HepG2 (cell line): ENCODE results near the gene GNG5.

Experiments
- ARNTL ChIP-seq: sonication (generic); formaldehyde crosslinking; IDR thresholded peaks from 2 replicates; pipeline ENCODE4 v1.4.0; 2020; ENCODE audit warnings: mild to moderate bottlenecking, missing genetic modification reagents
- BRD4 ChIP-seq: sonication (generic); formaldehyde crosslinking; IDR thresholded peaks from 2 replicates; pipeline ENCODE4 v1.4.0; 2020; ENCODE audit warnings: missing genetic modification reagents
- DNMT3B ChIP-seq: conservative IDR thresholded peaks from 2 replicates; pipeline ENCODE4 v1.6.1; 2016; ENCODE audit warnings: missing biosample characterization, control low read depth
- NONO ChIP-seq, 2 experiments: fragments of 450-650 bp in 1 of 2; sonication (generic) in 1 of 2; formaldehyde crosslinking in 1 of 2; IDR thresholded peaks in 1 of 2; conservative IDR thresholded peaks in 1 of 2; 2 replicates each; pipeline versions ENCODE4 v1.6.1 to v1.8.0; 2017 to 2022; ENCODE audit warnings: mild to moderate bottlenecking in 1 of 2, missing genetic modification reagents in 1 of 2, moderate library complexity in 1 of 2
- NR1H2 ChIP-seq: sonication (generic); formaldehyde crosslinking; IDR thresholded peaks from 2 replicates; pipeline ENCODE4 v1.8.1; 2022; ENCODE audit warnings: low read depth, missing genetic modification reagents, borderline replicate concordance
- ZFP36 ChIP-seq: fragments of 150-350 bp; IDR thresholded peaks from 2 replicates; pipeline ENCODE4 v1.6.1; 2018; ENCODE audit warnings: borderline replicate concordance, low read length, low read depth; ENCODE audit not compliant: partially characterized antibody
- TF ChIP-seq, protein P1 (sequence below): sonication (generic); formaldehyde crosslinking; IDR thresholded peaks from 2 replicates; pipeline ENCODE4 v1.5.0; 2020; ENCODE audit warnings: mild to moderate bottlenecking, missing genetic modification reagents, moderate library complexity
- TF ChIP-seq, protein P2 (sequence below): sonication (generic); formaldehyde crosslinking; IDR thresholded peaks from 2 replicates; pipeline ENCODE4 v1.4.0; 2020; ENCODE audit warnings: low read depth, missing genetic modification reagents

DNA sequence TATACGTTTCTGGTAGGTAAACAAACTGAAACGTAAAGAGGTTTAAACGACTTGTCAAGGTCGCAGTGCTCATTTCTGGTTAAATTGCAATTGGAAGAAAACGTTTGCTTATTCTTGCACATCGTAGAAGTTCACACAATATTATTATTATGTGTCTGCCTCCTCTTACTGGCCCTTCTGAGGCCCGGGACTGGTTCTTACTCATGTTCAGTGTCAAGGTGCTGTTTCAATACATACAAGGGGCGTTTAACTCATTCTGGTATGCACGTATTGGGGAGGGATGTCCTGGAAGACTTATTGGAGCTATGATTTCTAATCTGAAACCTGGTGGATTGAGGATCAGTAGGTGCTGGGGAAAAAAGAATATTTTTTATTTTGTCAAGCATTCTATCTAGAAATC, 26.4 kb downstream of the GNG5 start:
- TF ChIP-seq ARNTL (CRISPR knock-in tag) (no peak), NR1H2 (CRISPR knock-in tag) (no peak), ZFP36 (no peak), BRD4 (no peak), NONO (IDR thresholded peaks at IDR 0.05) (no peak), NONO (CRISPR knock-in tag; conservative IDR thresholded peaks at IDR 0.05) (no peak), DNMT3B (CRISPR knock-in tag) (no peak)
- TF ChIP-seq, protein P1, sequence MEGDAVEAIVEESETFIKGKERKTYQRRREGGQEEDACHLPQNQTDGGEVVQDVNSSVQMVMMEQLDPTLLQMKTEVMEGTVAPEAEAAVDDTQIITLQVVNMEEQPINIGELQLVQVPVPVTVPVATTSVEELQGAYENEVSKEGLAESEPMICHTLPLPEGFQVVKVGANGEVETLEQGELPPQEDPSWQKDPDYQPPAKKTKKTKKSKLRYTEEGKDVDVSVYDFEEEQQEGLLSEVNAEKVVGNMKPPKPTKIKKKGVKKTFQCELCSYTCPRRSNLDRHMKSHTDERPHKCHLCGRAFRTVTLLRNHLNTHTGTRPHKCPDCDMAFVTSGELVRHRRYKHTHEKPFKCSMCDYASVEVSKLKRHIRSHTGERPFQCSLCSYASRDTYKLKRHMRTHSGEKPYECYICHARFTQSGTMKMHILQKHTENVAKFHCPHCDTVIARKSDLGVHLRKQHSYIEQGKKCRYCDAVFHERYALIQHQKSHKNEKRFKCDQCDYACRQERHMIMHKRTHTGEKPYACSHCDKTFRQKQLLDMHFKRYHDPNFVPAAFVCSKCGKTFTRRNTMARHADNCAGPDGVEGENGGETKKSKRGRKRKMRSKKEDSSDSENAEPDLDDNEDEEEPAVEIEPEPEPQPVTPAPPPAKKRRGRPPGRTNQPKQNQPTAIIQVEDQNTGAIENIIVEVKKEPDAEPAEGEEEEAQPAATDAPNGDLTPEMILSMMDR (CRISPR knock-in tag): no peak
- TF ChIP-seq, protein P2, sequence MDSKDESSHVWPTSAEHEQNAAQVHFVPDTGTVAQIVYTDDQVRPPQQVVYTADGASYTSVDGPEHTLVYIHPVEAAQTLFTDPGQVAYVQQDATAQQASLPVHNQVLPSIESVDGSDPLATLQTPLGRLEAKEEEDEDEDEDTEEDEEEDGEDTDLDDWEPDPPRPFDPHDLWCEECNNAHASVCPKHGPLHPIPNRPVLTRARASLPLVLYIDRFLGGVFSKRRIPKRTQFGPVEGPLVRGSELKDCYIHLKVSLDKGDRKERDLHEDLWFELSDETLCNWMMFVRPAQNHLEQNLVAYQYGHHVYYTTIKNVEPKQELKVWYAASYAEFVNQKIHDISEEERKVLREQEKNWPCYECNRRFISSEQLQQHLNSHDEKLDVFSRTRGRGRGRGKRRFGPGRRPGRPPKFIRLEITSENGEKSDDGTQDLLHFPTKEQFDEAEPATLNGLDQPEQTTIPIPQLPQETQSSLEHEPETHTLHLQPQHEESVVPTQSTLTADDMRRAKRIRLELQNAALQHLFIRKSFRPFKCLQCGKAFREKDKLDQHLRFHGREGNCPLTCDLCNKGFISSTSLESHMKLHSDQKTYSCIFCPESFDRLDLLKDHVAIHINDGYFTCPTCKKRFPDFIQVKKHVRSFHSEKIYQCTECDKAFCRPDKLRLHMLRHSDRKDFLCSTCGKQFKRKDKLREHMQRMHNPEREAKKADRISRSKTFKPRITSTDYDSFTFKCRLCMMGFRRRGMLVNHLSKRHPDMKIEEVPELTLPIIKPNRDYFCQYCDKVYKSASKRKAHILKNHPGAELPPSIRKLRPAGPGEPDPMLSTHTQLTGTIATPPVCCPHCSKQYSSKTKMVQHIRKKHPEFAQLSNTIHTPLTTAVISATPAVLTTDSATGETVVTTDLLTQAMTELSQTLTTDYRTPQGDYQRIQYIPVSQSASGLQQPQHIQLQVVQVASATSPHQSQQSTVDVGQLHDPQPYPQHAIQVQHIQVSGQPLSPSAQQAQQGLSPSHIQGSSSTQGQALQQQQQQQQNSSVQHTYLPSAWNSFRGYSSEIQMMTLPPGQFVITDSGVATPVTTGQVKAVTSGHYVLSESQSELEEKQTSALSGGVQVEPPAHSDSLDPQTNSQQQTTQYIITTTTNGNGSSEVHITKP: no peak
